Gastrocnemius medialis (tissue), 4 donors: ENCODE results near the gene CACNA1A. TPM values are rescaled to one million over a fixed set of nuclear protein-coding genes. Genes with fewer than 3 reads are reported as not detected.

Experiments used
- ATAC-seq, 2 donors: fragments of 150-250 bp; one replicate each; pipeline ENCODE4 v1.9.1; 2016
- DNase-seq, 2 donors: peaks; one replicate each; pipeline ENCODE4 v3.0.0-alpha.2; 2019
- H3K27ac ChIP-seq, 4 donors: fragments of 200-600 bp; sonication (generic); 1 replicate in 1 of 4; 2 replicates in 3 of 4; pipeline ENCODE4 v1.5.1; 2016 to 2018; ENCODE audit warnings: mild to moderate bottlenecking in 2 of 4, moderate library complexity in 1 of 4
- H3K27me3 ChIP-seq, 3 donors: fragments of 200-600 bp; sonication (generic) in 2 of 3; 1 replicate in 1 of 3; 2 replicates in 2 of 3; pipeline versions ENCODE4 v1.5.1 to v1.6.0; 2016 to 2019; ENCODE audit warnings: mild to moderate bottlenecking in 1 of 3, moderate library complexity in 1 of 3
- H3K36me3 ChIP-seq, 2 donors: fragments of 200-600 bp; sonication (generic) in 1 of 2; one replicate each; pipeline ENCODE4 v1.5.1; 2017 to 2018
- H3K4me1 ChIP-seq, 2 donors: fragments of 200-600 bp; sonication (generic) in 1 of 2; one replicate each; pipeline ENCODE4 v1.5.1; 2016 to 2017; ENCODE audit warnings: mild to moderate bottlenecking in 2 of 2
- H3K4me3 ChIP-seq, 4 donors: fragments of 200-600 bp; sonication (generic) in 3 of 4; 1 replicate in 1 of 4; 2 replicates in 3 of 4; pipeline ENCODE4 v1.5.1; 2016 to 2019; ENCODE audit warnings: mild to moderate bottlenecking in 2 of 4
- H3K9me3 ChIP-seq, 3 donors: fragments of 200-600 bp; sonication (generic) in 2 of 3; 1 replicate in 1 of 3; 2 replicates in 2 of 3; pipeline ENCODE4 v1.5.1; 2016 to 2019
- CTCF ChIP-seq, 5 experiments: fragments of 450-650 bp in 3 of 5; fragments of 200-600 bp in 2 of 5; sonication (generic) in 2 of 5; IDR thresholded peaks in 4 of 5; conservative IDR thresholded peaks in 1 of 5; 1 replicate in 4 of 5; 2 replicates in 1 of 5; pipeline ENCODE4 v1.5.1; 2016 to 2019; ENCODE audit warnings: antibody characterized with exemption in 5 of 5, mild to moderate bottlenecking in 3 of 5, moderate library complexity in 3 of 5
- POLR2A ChIP-seq, 2 donors: fragments of 450-650 bp; IDR thresholded peaks; one replicate each; pipeline ENCODE4 v1.6.1; 2017; ENCODE audit warnings: antibody characterized with exemption in 2 of 2, mild to moderate bottlenecking in 2 of 2, moderate library complexity in 2 of 2
- in situ Hi-C, 4 donors: fragments of 200-750 bp; cut with MboI; loops; one replicate each; pipeline versions ENCODE4 v1.15.0 to v1.8.0; 2017; ENCODE audit warnings: low sequenced_read_pairs in 4 of 4
- intact Hi-C: fragments of 100-400 bp; cut with DNase I; formaldehyde crosslinking; loops from one replicate; pipeline ENCODE4 v1.15.1; 2023; ENCODE audit warnings: low total_unique reads
- total RNA-seq, 4 donors: library from RNA; depleted of rRNA; stranded (reverse); fragments of >200 nt; gene quantifications; one replicate each; pipeline versions ENCODE4 v1.1.0 to v1.2.3, GENCODE V29; 2016

CACNA1A gene
- total RNA-seq, 4 donors from 2014 or later = 0.15 to 0.51 (median 0.33) TPM; not detected in 1

- no peak for DNase-seq
- no peak overlapping the region for H3K4me3 ChIP-seq
- ATAC-seq = no peak
- H3K9me3 ChIP-seq = no peaks in the 10 kb centered on the region
- in situ Hi-C loops (no loop called here), intact Hi-C loops (no loop called here)
- H3K36me3 ChIP-seq = no peaks in the 10 kb centered on the region
- H3K27me3 ChIP-seq = no peaks in the 10 kb centered on the region
- no peak overlapping the region for H3K27ac ChIP-seq
- H3K4me1 ChIP-seq = no peaks in the 10 kb centered on the region
- TF ChIP-seq CTCF (IDR thresholded peaks at IDR 0.05 in 4 of 5, conservative IDR thresholded peaks at IDR 0.05 in 1 of 5) (no peak), POLR2A (IDR thresholded peaks at IDR 0.05) (no peak)
These were observed 196.4 kb downstream of the CACNA1A start for GRCh38 chr19:13309864-13310263.

GRCh38 chr19:13303381-13304129, 202.7 kb downstream of the CACNA1A start:
- TF ChIP-seq POLR2A (IDR thresholded peaks at IDR 0.05) = no peak
- TF ChIP-seq CTCF (IDR thresholded peaks at IDR 0.05 in 4 of 5, conservative IDR thresholded peaks at IDR 0.05 in 1 of 5) = no peak
- H3K4me3 ChIP-seq = no peak overlapping the region
- no peak overlapping the region for H3K27ac ChIP-seq
- no peaks in the 10 kb centered on the region for H3K4me1 ChIP-seq
- intact Hi-C loops (no loop called here), in situ Hi-C loops (no loop called here)
- peaks cover 11 to 26% (median 16%) of the 10 kb centered on the region in 3 donors for H3K27me3 ChIP-seq
- no peak for DNase-seq
- no peaks in the 10 kb centered on the region for H3K36me3 ChIP-seq
- no peaks in the 10 kb centered on the region for H3K9me3 ChIP-seq
- no peak for ATAC-seq

- Histone ChIP-seq H3K9me3 (no peaks in the 10 kb centered on the region), H3K36me3 (no peaks in the 10 kb centered on the region), H3K4me3 (no peak overlapping the region), H3K27me3 (peaks cover 11 to 26% (median 22%) of the 10 kb centered on the region in 3 donors), H3K27ac (no peak overlapping the region), H3K4me1 (no peaks in the 10 kb centered on the region)
- no peak for ATAC-seq
- intact Hi-C loops (no loop called here), in situ Hi-C loops (no loop called here)
- no peak for DNase-seq
- TF ChIP-seq CTCF (IDR thresholded peaks at IDR 0.05 in 4 of 5, conservative IDR thresholded peaks at IDR 0.05 in 1 of 5) = no peak
- no peak for TF ChIP-seq POLR2A (IDR thresholded peaks at IDR 0.05)
These were observed 203.6 kb downstream of the CACNA1A start for GRCh38 chr19:13302526-13303270.

- intact Hi-C loops = no loop called here
These were observed 204.5 kb downstream of the CACNA1A start for GRCh38 chr19:13301627-13302334.

More at GRCh38 chr19:13301627-13302334, 204.5 kb downstream of the CACNA1A start:
- no peak for DNase-seq
- H3K27me3 ChIP-seq = peaks cover 11 to 26% (median 22%) of the 10 kb centered on the region in 3 donors
- H3K27ac ChIP-seq = no peak overlapping the region
- ATAC-seq = no peak
- H3K4me1 ChIP-seq = no peaks in the 10 kb centered on the region
- no peaks in the 10 kb centered on the region for H3K36me3 ChIP-seq
- TF ChIP-seq POLR2A (IDR thresholded peaks at IDR 0.05) = no peak
- no peak for TF ChIP-seq CTCF (IDR thresholded peaks at IDR 0.05 in 4 of 5, conservative IDR thresholded peaks at IDR 0.05 in 1 of 5)
- H3K9me3 ChIP-seq = no peaks in the 10 kb centered on the region
- no peak overlapping the region for H3K4me3 ChIP-seq
- in situ Hi-C loops = no loop called here
